ENCODE measurements around the gene SMAD3.

The SMAD3 gene

DNA sequence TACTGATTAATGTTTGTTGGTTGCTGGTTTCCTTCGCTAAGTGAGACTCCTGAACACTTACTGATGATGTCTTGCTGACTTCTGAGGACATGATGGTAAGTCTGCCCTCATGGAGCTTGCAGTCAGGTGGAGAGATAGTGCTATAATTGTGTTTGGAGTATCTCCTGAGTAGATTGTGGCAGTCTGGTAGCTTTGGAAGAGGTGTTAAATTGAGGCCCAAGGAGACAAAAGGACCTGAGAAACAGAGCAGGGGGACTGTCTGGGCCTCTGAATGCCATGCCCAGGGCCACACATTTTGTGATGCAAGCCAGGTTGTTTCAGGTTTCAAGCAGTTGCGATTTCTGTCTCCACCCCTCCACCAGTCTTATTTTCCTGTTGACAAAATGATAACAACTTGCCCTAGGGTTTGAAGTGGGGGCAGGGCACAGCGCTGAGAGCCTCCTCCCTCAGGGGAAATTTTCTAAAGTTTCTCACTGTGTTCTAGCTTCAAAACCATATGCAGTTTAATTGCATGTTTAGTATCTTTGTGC is 16.7 kb downstream of the SMAD3 start:
- no peak for DNase-seq (ENCODE audit: low read depth)

- no peak for DNase-seq (ENCODE audit: low read depth)
Observed at GRCh38 chr15:67083135-67083762, 17.8 kb downstream of the SMAD3 start.

- no peak for DNase-seq (ENCODE audit: low read depth)
Observed at GRCh38 chr15:67084561-67084960, 19.2 kb downstream of the SMAD3 start.

GRCh38 chr15:67085237-67085817 is 19.9 kb downstream of the SMAD3 start:
- DNase-seq (ENCODE audit: low read depth): no peak

DNA sequence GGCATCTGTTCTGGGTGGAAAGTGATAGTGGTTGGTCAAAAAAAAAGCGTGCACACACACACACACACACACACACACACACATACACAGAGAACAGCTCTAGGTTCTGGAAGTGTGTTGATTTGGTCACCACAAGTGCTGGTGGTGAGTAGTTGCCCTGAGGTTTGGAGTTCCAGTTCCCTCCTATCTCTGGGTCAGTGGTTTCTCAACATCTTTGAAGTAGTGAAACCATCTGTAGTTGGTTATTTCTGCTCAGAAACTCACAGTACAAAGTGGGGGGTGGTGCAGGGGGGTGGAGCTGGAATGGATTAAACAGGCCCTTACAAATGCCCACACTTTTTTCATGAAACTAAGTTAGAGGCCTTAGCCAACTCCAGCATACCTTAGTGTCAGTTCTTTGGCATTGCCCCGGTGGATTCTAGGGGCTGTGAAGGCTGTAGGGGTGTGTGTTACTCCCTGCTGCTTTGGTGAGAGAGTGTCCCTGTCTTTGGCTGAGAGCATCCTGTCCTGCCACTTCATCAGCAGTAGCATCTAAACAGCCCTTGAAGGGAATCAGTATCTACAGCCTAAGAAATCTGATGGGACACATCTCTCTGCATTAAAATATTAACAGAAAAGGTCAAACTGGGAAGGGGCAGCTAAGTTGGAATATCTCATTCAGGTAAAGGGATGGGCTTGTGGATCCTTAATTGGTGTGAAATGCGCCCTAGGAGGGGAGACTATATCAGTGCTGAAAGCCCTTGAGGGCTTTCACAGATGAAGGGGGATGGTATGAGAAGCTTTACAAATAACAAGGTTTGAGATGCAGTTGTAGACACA is 20.6 kb downstream of the SMAD3 start:
- DNase-seq (ENCODE audit: low read depth): peak; percentile 85

- no peak for DNase-seq (ENCODE audit: low read depth)
Observed at GRCh38 chr15:67086637-67086914, 21.2 kb downstream of the SMAD3 start.

DNA sequence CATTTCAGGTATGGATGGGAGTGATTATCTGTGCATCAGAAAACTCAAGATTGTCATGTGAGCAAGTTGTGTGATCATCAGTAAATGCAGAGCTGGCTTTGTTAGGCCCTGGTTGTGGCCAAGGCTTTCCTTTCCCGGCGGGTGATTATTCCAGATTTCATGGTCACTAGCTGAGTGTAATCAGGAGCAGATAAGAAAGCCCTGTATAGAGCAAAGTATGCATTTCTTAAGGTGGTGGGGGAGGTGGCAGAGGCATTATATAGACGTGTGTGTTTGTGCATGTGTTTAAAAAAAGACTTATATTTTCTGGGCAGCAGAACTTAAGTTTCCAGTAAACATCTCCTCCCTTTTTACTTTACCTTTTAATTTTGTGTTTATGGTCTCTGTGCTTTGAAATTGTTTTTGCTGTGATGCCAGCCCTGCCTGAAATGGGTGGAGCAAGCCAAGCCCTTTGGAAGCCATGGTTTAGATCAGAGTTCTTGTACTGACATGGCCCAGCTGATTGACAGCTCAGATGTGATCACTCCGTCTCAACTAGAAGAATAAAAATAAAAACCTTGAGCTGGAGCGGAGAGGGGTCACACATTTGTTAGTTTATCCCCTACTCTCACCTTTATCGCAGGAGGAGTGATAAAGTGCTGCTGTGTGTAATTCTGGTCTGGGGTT is 22.2 kb downstream of the SMAD3 start:
- DNase-seq (ENCODE audit: low read depth): no peak

GRCh38 chr15:67089217-67090193 is 24.1 kb downstream of the SMAD3 start:
- no peak for DNase-seq (ENCODE audit: low read depth)

- DNase-seq (ENCODE audit: low read depth): no peak
Observed at GRCh38 chr15:67090297-67091070, 25.1 kb downstream of the SMAD3 start.

GRCh38 chr15:67091071-67091979 is 25.9 kb downstream of the SMAD3 start:
- peak; percentile 94 for DNase-seq (ENCODE audit: low read depth)

- no peak for DNase-seq (ENCODE audit: low read depth)
Observed at GRCh38 chr15:67091980-67092677, 26.7 kb downstream of the SMAD3 start.

DNA sequence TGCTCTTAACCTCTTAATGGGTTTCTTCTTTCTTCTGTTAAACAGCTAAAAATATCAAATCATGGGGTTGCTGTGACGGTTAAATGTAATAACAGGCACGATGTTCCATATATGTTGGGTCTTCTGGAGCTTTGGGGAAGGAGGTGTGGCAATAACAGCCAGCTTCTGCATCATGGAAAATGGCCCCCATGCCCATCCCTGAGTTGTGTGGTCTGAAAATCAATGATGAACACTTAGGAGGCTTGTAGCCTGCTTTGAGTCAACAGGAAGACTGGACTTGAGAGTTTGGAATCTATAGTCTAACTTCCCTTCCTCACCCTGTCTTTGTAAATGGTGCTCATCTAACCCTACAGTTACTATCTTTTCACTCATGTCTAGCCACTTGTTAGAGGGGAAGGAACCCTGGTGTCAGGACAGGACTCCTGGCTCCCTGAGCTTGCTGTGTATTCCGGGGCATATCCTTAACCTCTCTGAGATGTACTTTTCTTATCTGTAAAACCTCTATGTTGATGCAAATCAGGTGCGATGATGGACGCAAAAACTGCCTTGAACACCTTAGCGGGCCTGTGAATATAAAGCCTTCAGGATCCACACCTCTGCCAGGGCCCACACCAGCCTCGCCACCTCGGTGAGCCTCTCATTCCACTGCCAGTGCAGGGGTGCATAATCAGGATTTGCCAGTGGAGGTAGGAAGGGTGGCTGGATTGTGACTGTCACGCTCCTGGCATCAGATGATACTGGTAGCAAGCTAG is 27.5 kb downstream of the SMAD3 start:
- DNase-seq (ENCODE audit: low read depth): no peak

DNA sequence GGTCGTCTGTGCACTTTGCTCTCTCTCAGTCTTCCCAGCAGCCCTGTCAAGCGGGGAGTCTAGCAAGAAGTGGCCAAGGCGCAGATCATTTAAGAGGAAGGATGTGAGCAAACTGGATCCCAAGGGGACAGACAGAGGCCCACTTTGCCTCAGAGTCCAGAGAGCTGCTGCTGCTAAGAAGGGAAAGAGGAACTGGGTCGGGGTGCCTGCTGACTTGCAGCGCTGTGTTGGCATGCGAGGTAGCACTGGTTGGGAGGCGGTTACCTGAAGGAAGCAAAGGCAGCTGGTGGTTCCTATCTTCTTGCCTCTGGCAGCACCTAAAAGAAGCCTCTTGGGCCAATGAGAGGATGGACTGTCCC is 28.1 kb downstream of the SMAD3 start:
- no peak for DNase-seq (ENCODE audit: low read depth)

DNA sequence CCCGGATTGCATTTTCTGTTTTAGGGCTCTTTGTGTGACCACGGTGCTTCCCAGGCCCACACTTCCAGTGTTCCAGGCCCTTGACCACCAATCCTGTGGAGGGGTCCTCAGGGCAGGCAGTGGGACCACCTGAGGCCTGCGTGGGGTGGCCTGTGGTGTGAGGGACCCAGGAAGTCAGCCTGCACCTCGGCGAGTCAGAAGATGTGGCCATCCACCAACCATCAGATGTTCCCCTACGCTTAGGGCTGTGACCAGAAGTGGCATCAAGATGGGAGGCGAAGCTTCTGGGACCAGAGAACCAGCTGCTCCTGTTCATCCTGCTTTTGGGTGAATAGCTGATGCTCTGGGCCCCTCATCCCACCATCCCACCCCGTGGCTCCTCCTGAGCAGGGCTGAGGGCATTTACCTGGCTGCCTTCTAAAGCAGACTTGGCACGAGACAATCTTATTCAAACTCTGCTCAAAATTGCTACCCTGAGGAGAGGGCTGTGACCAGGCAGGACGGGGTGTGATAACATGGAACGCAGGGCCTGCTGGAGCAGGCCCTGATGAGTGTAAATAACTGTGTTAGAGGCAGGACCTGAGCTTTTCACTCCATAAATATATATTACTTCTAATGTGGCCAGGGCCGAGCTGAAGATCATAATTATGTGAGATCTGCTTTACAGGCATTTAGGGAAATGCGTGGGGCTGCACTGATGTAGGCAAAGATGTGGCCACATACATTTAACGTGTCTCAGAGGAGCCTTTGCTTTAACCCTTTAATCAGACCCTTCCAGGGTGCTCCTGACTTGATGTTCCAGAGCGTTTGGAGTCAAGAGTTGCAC is 28.8 kb downstream of the SMAD3 start:
- no peak for DNase-seq (ENCODE audit: low read depth)

GRCh38 chr15:67095912-67096311 is 30.5 kb downstream of the SMAD3 start:
- DNase-seq (ENCODE audit: low read depth): no peak

DNA sequence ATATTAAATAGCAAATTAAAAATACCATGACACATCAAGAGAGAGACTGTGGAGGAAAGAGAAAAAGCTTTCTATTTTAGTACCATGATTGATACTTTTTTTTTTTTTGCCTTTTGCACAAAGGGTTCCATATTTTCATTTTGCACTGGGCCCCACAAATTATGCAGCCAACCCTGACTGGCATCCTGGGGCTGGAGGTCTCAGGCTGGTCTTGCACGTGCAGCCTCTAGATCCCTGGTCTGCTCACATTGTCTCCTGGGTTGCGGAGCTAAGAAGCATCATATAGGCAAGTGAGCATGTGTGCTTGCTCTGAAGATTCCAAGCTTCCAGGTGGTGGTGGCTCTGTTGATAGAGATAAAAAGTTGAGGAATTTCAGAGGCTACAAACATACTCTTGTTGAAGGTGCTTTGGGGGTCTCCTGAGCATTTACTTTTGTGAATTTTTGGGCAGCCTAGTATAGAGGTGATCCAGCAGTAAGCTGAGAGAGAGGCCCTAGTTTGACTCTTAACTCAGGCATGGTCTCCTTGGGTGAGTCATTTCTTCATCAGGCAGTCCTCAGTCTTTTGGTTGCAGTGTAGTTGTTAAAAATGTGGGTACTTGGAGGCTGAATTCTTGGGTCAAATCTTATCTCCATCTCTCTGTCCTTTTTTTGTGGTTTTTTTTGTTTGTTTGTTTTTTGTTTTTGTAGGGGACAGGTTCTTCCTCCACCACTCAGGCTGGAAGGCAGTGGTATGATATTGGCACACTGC is 31.3 kb downstream of the SMAD3 start:
- no peak for DNase-seq (ENCODE audit: low read depth)

- no peak for DNase-seq (ENCODE audit: low read depth)
Observed at GRCh38 chr15:67097424-67097823, 32.0 kb downstream of the SMAD3 start.
